Tibial nerve (tissue), 4 donors: ENCODE measurements around the gene LMBRD2. TPM values are rescaled to one million over a fixed set of nuclear protein-coding genes. Genes with fewer than 3 reads are reported as not detected.

Experiments used
- DNase-seq, 2 donors: peaks; one replicate each; pipeline ENCODE4 v3.0.0-alpha.2; 2019; ENCODE audit warnings: low spot score in 2 of 2
- H3K27ac ChIP-seq, 4 donors: fragments of 200-600 bp; sonication (generic) in 3 of 4; one replicate each; pipeline ENCODE4 v1.5.1; 2017 to 2019; ENCODE audit warnings: mild to moderate bottlenecking in 1 of 4
- H3K27me3 ChIP-seq, 2 donors: fragments of 200-600 bp; sonication (generic) in 1 of 2; one replicate each; pipeline versions ENCODE4 v1.5.1 to v1.6.0; 2017 to 2019
- H3K36me3 ChIP-seq, 3 donors: fragments of 200-600 bp; sonication (generic); one replicate each; pipeline ENCODE4 v1.5.1; 2018 to 2019
- H3K4me1 ChIP-seq, 4 donors: fragments of 200-600 bp; sonication (generic) in 3 of 4; one replicate each; pipeline ENCODE4 v1.5.1; 2017 to 2019
- H3K4me3 ChIP-seq, 4 donors: fragments of 200-600 bp; sonication (generic) in 3 of 4; one replicate each; pipeline ENCODE4 v1.5.1; 2017 to 2019; ENCODE audit warnings: mild to moderate bottlenecking in 1 of 4, moderate library complexity in 1 of 4
- H3K9me3 ChIP-seq, 4 donors: fragments of 200-600 bp; sonication (generic) in 3 of 4; one replicate each; pipeline ENCODE4 v1.5.1; 2017 to 2019
- EP300 ChIP-seq, 2 donors: sonication (generic); formaldehyde crosslinking; IDR thresholded peaks; one replicate each; pipeline ENCODE4 v1.6.1; 2017; ENCODE audit warnings: antibody characterized with exemption in 2 of 2, mild to moderate bottlenecking in 1 of 2
- POLR2A ChIP-seq, 2 donors: fragments of 450-650 bp; IDR thresholded peaks; one replicate each; pipeline ENCODE4 v1.6.1; 2017; ENCODE audit warnings: antibody characterized with exemption in 2 of 2, mild to moderate bottlenecking in 2 of 2, moderate library complexity in 2 of 2
- WGBS, 2 donors: methylation state at CpG; one replicate each; pipeline ENCODE4 v1.1.5; 2018; 5-methylcytosine and 5-hydroxymethylcytosine counted together
- total RNA-seq, 4 donors: library from RNA; depleted of rRNA; stranded (reverse); fragments of >200 nt; gene quantifications; one replicate each; pipeline ENCODE4 v1.1.0, GENCODE V29; 2016
- TF ChIP-seq, protein P1 (sequence below), 5 experiments: fragments of 200-600 bp in 3 of 5; fragments of 450-650 bp in 2 of 5; sonication (generic) in 3 of 5; IDR thresholded peaks; one replicate each; pipeline ENCODE4 v1.5.1; 2016 to 2019; ENCODE audit warnings: antibody characterized with exemption in 5 of 5, mild to moderate bottlenecking in 3 of 5, moderate library complexity in 2 of 5

Gene LMBRD2
- total RNA-seq, 4 donors from 2014 or later, result 9.0 to 29.7 (median 15.6) TPM

DNA sequence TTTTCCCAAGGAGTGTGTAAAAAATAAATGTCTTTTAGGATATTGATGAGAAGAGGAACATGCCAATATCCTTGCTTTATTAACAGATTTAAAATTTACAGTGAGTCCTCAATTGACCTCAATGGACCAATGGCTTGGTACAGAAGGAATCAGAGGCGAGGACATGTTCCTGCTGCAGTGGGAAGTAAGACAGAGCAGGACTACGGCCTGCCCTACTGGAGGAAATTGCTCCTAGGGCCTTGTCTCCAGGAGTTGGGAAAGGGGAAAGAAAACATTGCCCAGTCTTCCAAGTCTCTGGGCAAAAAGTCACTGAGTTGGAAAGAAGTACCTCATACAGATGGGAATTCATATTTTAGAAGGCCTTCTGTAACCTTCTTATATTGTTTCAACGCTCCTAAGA is 51.9 kb downstream of the LMBRD2 start:
- Histone ChIP-seq H3K9me3 (no peaks in the 10 kb centered on the region), H3K27ac (no peak overlapping the region), H3K27me3 (no peaks in the 10 kb centered on the region), H3K4me3 (no peak overlapping the region), H3K36me3 (peaks cover 0 to 16% (median 0%) of the 10 kb centered on the region in 3 donors), H3K4me1 (no peaks in the 10 kb centered on the region)
- DNase-seq, result no peak
- 83 to 86% methylated on average over 3 of the region's 3 CpGs for WGBS, 2 donors
- TF ChIP-seq, protein P1, sequence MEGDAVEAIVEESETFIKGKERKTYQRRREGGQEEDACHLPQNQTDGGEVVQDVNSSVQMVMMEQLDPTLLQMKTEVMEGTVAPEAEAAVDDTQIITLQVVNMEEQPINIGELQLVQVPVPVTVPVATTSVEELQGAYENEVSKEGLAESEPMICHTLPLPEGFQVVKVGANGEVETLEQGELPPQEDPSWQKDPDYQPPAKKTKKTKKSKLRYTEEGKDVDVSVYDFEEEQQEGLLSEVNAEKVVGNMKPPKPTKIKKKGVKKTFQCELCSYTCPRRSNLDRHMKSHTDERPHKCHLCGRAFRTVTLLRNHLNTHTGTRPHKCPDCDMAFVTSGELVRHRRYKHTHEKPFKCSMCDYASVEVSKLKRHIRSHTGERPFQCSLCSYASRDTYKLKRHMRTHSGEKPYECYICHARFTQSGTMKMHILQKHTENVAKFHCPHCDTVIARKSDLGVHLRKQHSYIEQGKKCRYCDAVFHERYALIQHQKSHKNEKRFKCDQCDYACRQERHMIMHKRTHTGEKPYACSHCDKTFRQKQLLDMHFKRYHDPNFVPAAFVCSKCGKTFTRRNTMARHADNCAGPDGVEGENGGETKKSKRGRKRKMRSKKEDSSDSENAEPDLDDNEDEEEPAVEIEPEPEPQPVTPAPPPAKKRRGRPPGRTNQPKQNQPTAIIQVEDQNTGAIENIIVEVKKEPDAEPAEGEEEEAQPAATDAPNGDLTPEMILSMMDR (IDR thresholded peaks at IDR 0.05), result no peak
- TF ChIP-seq POLR2A (IDR thresholded peaks at IDR 0.05), result no peak
- TF ChIP-seq EP300 (IDR thresholded peaks at IDR 0.05), result no peak

DNA sequence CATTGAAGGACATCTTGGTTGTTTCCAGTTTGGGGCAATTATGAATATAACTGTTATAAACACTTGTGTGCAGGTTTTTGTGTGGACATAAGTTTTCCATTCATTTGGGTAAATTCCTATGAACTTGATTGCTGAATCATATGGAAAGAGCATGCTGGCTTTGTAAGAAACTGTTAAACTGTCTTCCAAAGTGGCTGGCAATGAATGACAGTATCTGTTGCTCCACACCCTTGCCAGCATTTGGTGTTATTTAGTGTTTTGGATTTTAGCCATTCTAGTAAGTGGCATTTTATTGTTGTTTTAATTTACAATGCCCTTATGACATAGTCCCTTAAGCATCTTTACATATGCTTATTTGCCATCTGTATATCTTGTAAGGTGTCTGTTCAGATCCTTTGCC is 55.2 kb downstream of the LMBRD2 start:
- H3K27ac ChIP-seq, result no peak overlapping the region
- no peaks in the 10 kb centered on the region for H3K36me3 ChIP-seq
- H3K4me3 ChIP-seq, result no peak overlapping the region
- peaks cover 0 to 6% (median 0%) of the 10 kb centered on the region in 4 donors for H3K9me3 ChIP-seq
- no peak for DNase-seq
- H3K27me3 ChIP-seq, result no peaks in the 10 kb centered on the region
- no peaks in the 10 kb centered on the region for H3K4me1 ChIP-seq
- TF ChIP-seq, protein P1 (IDR thresholded peaks at IDR 0.05), result no peak
- no peak for TF ChIP-seq POLR2A (IDR thresholded peaks at IDR 0.05)

DNA sequence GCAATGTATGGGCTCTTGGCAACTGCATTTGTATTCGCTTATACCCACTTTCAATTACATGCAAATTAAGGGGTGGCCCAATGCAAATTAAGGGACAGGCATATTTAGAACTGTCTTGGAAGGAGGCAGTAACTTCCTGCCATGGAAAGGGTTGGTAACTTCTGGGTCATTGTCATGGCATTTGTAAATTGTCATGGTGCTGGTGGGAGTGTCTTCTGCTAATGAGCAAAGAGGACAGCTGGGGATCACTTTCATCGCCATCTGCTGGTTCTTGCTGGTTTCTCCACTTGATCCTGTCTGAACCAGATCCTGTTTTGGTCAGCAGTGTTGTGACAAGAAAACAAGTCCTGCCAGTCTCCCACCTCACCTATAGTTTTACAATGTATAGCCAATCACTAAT is 61.7 kb downstream of the LMBRD2 start:
- H3K4me1 ChIP-seq, result no peaks in the 10 kb centered on the region
- 74 to 77% methylated on average over 2 of the region's 2 CpGs for WGBS, 2 donors
- H3K9me3 ChIP-seq, result peaks cover 0 to 10% (median 0%) of the 10 kb centered on the region in 4 donors
- no peak for DNase-seq
- TF ChIP-seq, protein P1 (IDR thresholded peaks at IDR 0.05), result no peak
- TF ChIP-seq POLR2A (IDR thresholded peaks at IDR 0.05) (no peak), EP300 (IDR thresholded peaks at IDR 0.05) (no peak)
- H3K36me3 ChIP-seq, result no peaks in the 10 kb centered on the region
- no peak overlapping the region for H3K27ac ChIP-seq
- no peaks in the 10 kb centered on the region for H3K27me3 ChIP-seq
- H3K4me3 ChIP-seq, result no peak overlapping the region

DNA sequence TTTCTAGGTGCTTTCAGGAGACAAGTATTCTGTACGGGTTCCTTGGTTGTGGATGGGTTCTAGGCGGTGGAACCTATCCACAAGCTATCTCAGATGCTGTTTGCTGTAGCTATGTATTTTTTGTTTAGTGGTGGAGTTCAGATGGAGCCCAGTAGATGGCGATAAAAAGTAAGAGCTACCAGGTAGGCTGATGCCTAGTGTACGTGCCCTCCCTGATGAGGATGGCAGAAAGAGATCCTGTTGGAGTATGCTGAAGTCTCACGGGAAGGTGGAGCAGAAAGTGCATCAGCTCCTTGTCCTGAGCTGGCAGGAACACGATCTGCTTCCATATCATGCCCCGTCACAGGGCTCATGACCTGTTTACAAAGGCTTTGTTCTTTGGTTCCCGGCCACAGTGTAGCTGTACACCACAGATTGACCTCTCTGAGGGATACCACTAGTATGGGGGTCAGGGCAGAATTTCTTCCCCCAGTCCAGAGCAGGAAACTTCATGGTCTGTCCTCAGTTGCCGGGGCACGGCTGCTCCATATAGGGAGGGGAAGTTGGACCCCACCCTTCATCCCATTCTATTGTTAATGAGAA is 72.4 kb downstream of the LMBRD2 start:
- Histone ChIP-seq H3K9me3 (no peaks in the 10 kb centered on the region), H3K27ac (no peak overlapping the region), H3K27me3 (no peaks in the 10 kb centered on the region), H3K4me1 (peaks cover 0 to 3% (median 0%) of the 10 kb centered on the region in 4 donors), H3K36me3 (no peaks in the 10 kb centered on the region), H3K4me3 (no peak overlapping the region)
- peak in 1 of 2 donors; percentile 32 for DNase-seq
- WGBS, 2 donors, result 26 to 33% methylated on average over 10 of the region's 10 CpGs
- no peak for TF ChIP-seq POLR2A (IDR thresholded peaks at IDR 0.05)
- TF ChIP-seq, protein P1 (IDR thresholded peaks at IDR 0.05), result peak in 4 of 5 experiments; percentile 21 to 45 (median 35)
- no peak for TF ChIP-seq EP300 (IDR thresholded peaks at IDR 0.05)

DNA sequence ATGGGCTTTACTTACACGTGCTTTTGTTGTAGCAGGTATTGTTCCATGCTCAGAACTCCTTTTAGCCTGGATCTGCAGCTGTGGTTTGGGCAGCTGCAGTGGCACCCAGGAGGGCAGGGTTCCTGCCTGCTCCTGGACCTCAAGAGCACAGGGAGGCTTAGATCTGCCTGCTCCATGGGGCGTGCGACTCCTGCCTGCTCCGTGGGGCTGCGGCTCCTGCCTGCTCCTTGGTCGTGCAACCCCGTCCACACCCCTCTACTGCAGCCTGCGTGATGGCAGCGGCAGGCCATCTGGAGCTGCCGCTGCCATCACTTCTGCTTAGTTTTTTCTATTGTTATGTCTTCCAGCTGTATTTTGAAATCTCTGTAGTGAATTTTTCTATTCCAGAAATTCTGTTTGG is 73.3 kb downstream of the LMBRD2 start:
- Histone ChIP-seq H3K36me3 (no peaks in the 10 kb centered on the region), H3K4me3 (no peak overlapping the region), H3K27ac (no peak overlapping the region), H3K27me3 (no peaks in the 10 kb centered on the region), H3K4me1 (peaks cover 0 to 3% (median 0%) of the 10 kb centered on the region in 4 donors), H3K9me3 (no peaks in the 10 kb centered on the region)
- TF ChIP-seq EP300 (IDR thresholded peaks at IDR 0.05), result no peak
- TF ChIP-seq, protein P1 (IDR thresholded peaks at IDR 0.05), result no peak
- no peak for TF ChIP-seq POLR2A (IDR thresholded peaks at IDR 0.05)
- WGBS, 2 donors, result 55 to 61% methylated on average over 10 of the region's 10 CpGs
- no peak for DNase-seq
